GM18951 (cell line): ENCODE data around the gene MBD3L4.

Experiments used
- POLR2A ChIP-seq: IDR thresholded peaks from 4 replicates; pipeline ENCODE4 v1.6.1; 2011; ENCODE audit warnings: mild to moderate bottlenecking; ENCODE audit not compliant: insufficient read length, insufficient read depth; ENCODE audit errors: extremely low read depth
- in situ Hi-C: fragments of 300-500 bp; cut with MboI; formaldehyde crosslinking; loops from one replicate; pipeline ENCODE4 v1.12.0; 2022; ENCODE audit warnings: low sequenced_read_pairs, mixed read lengths, inconsistent platforms; ENCODE audit not compliant: unreplicated experiment

MBD3L4 gene

GRCh38 chr19:7010722-7011593 is 29.0 kb downstream of the MBD3L4 start:
- TF ChIP-seq POLR2A, result no peak

GRCh38 chr19:7007859-7008258 is 32.1 kb downstream of the MBD3L4 start:
- no peak for TF ChIP-seq POLR2A
- in situ Hi-C loops, result no loop called here

More at GRCh38 chr19:7010722-7011593, 29.0 kb downstream of the MBD3L4 start:
- in situ Hi-C loops, result no loop called here

GRCh38 chr19:7006135-7006704 is 33.8 kb downstream of the MBD3L4 start:
- in situ Hi-C loops, result no loop called here
- TF ChIP-seq POLR2A, result no peak

- TF ChIP-seq POLR2A, result no peak
- in situ Hi-C loops, result no loop called here
These were observed 35.6 kb downstream of the MBD3L4 start for GRCh38 chr19:7004313-7004931.

GRCh38 chr19:7000816-7001215 is 39.2 kb downstream of the MBD3L4 start:
- TF ChIP-seq POLR2A, result no peak
- in situ Hi-C loops, result no loop called here

GRCh38 chr19:7000333-7000732 is 39.6 kb downstream of the MBD3L4 start:
- no peak for TF ChIP-seq POLR2A
- in situ Hi-C loops, result no loop called here

GRCh38 chr19:6999933-7000332 is 40.0 kb downstream of the MBD3L4 start:
- in situ Hi-C loops, result no loop called here
- no peak for TF ChIP-seq POLR2A

- no peak for TF ChIP-seq POLR2A
- in situ Hi-C loops, result no loop called here
These were observed 42.1 kb downstream of the MBD3L4 start for GRCh38 chr19:6997679-6998445.

GRCh38 chr19:6996810-6997209 is 43.2 kb downstream of the MBD3L4 start:
- TF ChIP-seq POLR2A, result no peak
- in situ Hi-C loops, result no loop called here

- in situ Hi-C loops, result no loop called here
- TF ChIP-seq POLR2A, result no peak
These were observed 44.9 kb downstream of the MBD3L4 start for GRCh38 chr19:6995054-6995453.

GRCh38 chr19:6988257-6988656 is 51.7 kb downstream of the MBD3L4 start:
- no peak for TF ChIP-seq POLR2A
- in situ Hi-C loops, result no loop called here

- in situ Hi-C loops, result no loop called here
- TF ChIP-seq POLR2A, result no peak
These were observed 52.1 kb downstream of the MBD3L4 start for GRCh38 chr19:6987850-6988249.
